ENCODE data around the gene BLID. TPM values are rescaled to one million over a fixed set of nuclear protein-coding genes. Genes with fewer than 3 reads are reported as not detected.

BLID gene
- polyA plus RNA-seq, 1 experiment = 0.16 TPM

DNA sequence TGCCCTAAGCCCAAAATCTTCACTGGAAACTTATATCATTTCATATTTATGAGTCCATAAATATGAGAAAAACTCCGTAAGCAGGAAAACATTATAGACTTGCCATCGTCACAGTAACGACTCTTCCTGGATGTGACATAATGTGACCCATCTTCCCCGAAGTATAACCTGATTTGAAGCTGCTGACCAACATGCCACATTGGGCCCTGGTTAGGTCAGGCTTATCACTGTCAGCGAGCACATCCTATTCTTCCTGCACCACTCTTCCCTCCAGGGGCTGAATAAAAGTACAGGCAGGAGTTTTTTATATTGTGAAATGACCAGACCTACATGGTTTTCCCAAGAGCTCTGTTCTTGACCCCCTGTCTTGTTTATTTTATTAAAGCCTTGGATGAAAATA, 12.1 kb upstream of the BLID start:
- ChIA-PET POLR2A (no interaction called here), CTCF (no interaction called here)

DNA sequence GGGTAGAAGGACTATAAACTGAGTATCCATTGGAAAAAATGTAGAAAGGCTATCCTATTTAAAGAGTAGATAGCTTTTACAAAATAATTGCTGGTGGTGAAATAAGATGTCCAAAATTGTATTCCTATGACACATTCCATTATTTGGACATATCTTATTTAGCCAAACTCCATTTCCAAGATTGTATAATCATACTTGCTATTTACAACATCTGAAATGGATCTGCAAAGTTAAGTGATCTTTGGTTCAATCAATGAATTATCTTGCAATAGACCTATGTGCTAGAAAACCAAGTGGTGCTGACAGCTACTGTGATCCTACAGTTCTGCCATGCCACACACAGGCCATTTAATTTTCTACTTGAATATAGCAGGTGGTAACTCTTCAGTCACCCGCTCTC, 11.0 kb upstream of the BLID start:
- TF ChIP-seq, protein P1, sequence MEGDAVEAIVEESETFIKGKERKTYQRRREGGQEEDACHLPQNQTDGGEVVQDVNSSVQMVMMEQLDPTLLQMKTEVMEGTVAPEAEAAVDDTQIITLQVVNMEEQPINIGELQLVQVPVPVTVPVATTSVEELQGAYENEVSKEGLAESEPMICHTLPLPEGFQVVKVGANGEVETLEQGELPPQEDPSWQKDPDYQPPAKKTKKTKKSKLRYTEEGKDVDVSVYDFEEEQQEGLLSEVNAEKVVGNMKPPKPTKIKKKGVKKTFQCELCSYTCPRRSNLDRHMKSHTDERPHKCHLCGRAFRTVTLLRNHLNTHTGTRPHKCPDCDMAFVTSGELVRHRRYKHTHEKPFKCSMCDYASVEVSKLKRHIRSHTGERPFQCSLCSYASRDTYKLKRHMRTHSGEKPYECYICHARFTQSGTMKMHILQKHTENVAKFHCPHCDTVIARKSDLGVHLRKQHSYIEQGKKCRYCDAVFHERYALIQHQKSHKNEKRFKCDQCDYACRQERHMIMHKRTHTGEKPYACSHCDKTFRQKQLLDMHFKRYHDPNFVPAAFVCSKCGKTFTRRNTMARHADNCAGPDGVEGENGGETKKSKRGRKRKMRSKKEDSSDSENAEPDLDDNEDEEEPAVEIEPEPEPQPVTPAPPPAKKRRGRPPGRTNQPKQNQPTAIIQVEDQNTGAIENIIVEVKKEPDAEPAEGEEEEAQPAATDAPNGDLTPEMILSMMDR (IDR thresholded peaks at IDR 0.05; ENCODE audit: insufficient read depth, low read depth, low read length) = no peak
- ChIA-PET POLR2A (interaction anchor here (1.1 kb wide), 1 partner anchor 55 kb away, joined by 8 read pairs; no protein-coding TSS in a partner anchor), CTCF (interaction anchor here (2.4 kb wide), 1 partner anchor 11 kb away, joined by 10 read pairs; the partner anchor contains the start of gene BLID)
- Histone ChIP-seq H3K27me3 (ENCODE audit: control insufficient read depth, insufficient read depth, low read length) (no peaks in the 10 kb centered on the region), H3K36me3 (ENCODE audit: control insufficient read depth, insufficient read depth, low read length) (no peaks in the 10 kb centered on the region; the same call in 1 of the 2 replicates), H3K4me3 (ENCODE audit: low read depth, low read length) (no peak overlapping the region)
- DNase-seq (ENCODE audit: low read depth) = no peak

More for the DNA sequence above, 12.1 kb upstream of the BLID start:
- DNase-seq (ENCODE audit: low read depth) = no peak
- TF ChIP-seq, protein P1 (IDR thresholded peaks at IDR 0.05; ENCODE audit: insufficient read depth, low read depth, low read length) = no peak
- Histone ChIP-seq H3K36me3 (ENCODE audit: control insufficient read depth, insufficient read depth, low read length) (no peaks in the 10 kb centered on the region; the same call in 1 of the 2 replicates), H3K4me3 (ENCODE audit: low read depth, low read length) (no peak overlapping the region), H3K27me3 (ENCODE audit: control insufficient read depth, insufficient read depth, low read length) (no peaks in the 10 kb centered on the region)

DNA sequence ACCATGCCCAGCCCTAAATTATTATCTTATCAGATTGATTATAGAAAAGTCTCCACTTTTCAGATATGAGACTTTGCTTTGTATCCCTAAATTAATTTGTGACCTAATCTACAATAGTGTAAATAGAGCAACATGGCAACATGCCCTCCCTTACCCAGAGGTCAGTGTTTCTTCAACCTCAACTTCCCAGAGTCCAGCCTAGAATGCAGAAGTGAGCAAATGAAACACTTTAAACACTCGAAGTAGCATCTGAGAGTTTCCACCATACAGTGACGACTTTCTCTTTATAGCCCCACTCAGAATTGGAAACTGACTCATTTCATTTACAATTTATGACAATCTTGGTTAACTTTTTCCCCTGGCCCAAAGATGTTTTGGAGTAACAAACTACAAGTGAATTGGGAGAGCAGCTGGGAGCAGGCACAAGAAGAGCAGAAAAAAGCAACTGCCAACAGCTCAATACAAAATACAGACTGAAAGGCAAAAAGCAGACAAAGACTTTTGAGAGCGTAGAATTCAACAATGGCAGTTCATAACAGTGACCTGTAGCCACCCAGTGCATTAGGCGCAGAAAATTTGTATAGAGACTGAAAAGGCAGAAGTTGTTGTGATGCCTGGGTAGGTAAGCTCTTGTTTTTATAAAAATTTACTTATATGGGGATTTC, 10.1 kb upstream of the BLID start:
- CTCF ChIA-PET = interaction anchor here (0.6 to 2.4 kb wide), 2 partner anchors 10 to 372 kb away, joined by 3 to 10 read pairs; partner anchors contain the start of gene BLID
- POLR2A ChIA-PET = no interaction called here
- H3K36me3 ChIP-seq (ENCODE audit: control insufficient read depth, insufficient read depth, low read length) = no peaks in the 10 kb centered on the region; the same call in 1 of the 2 replicates
- no peak for DNase-seq (ENCODE audit: low read depth)
- TF ChIP-seq, protein P1 (IDR thresholded peaks at IDR 0.05; ENCODE audit: insufficient read depth, low read depth, low read length) = no peak
- no peak overlapping the region for H3K4me3 ChIP-seq (ENCODE audit: low read depth, low read length)
- H3K27me3 ChIP-seq (ENCODE audit: control insufficient read depth, insufficient read depth, low read length) = no peaks in the 10 kb centered on the region

DNA sequence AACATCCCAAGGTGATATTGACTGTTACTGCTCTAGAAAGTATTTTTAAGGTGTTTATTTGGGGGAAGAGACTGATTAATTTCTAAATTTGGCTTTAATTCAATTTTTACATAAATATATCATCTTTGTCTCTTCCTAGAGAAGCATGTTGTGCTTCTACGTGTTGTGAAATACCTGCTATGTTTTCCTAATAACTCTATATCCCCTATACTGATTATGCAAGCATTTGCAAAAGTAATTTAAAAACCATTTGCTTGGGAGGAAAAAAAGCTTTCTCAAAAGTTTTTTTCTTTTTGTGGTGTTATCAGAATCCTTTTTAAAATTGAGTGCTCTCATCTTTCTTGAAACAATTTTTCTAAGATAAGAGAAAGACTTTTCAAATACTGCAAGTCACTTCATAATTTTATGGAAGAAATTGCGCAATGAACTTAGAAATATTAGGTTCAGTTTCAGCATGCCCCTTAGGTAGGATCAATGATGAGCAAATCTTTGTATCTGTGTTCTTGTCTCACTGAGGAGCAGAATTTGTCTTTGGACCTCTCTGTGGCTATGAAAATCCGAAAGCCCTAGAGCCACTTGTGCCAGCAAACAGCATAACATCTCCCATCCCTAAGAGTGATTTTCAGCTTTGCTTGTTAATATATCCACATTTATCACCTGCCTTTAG, 7.4 kb upstream of the BLID start:
- ChIA-PET CTCF (interaction anchor here (1.5 kb wide), 1 partner anchor 15 kb away, joined by 4 read pairs; no protein-coding TSS in a partner anchor), POLR2A (no interaction called here)
- no peaks in the 10 kb centered on the region; the same call in 1 of the 2 replicates for H3K36me3 ChIP-seq (ENCODE audit: control insufficient read depth, insufficient read depth, low read length)
- no peak overlapping the region for H3K4me3 ChIP-seq (ENCODE audit: low read depth, low read length)
- no peak for DNase-seq (ENCODE audit: low read depth)
- no peaks in the 10 kb centered on the region for H3K27me3 ChIP-seq (ENCODE audit: control insufficient read depth, insufficient read depth, low read length)
- TF ChIP-seq, protein P1 (IDR thresholded peaks at IDR 0.05; ENCODE audit: insufficient read depth, low read depth, low read length) = no peak

DNA sequence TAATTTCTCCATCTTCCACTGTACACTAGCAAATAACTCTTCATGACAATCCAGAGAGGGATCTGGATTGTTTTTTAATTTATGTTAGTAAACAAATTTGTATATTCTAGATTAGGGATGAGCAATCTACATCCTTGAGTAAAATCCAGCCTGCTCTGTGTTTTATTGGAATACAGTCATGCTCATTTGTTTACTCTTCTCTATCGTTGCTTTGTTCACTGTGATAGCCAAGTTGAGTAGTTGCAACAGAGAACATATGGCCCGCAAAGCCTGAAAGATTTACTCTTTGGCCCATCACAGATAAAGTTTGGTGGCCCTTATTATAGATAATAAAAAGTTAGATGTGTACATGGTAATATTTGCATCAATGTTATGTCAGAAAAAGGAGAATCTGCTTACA, 6.2 kb upstream of the BLID start:
- POLR2A ChIA-PET = no interaction called here
- no peak for DNase-seq (ENCODE audit: low read depth)
- CTCF ChIA-PET = interaction anchor here (1.5 kb wide), 1 partner anchor 14 kb away, joined by 4 read pairs; no protein-coding TSS in a partner anchor
- Histone ChIP-seq H3K36me3 (ENCODE audit: control insufficient read depth, insufficient read depth, low read length) (no peaks in the 10 kb centered on the region), H3K27me3 (ENCODE audit: control insufficient read depth, insufficient read depth, low read length) (no peaks in the 10 kb centered on the region), H3K4me3 (ENCODE audit: low read depth, low read length) (no peak overlapping the region)
- TF ChIP-seq, protein P1 (IDR thresholded peaks at IDR 0.05; ENCODE audit: insufficient read depth, low read depth, low read length) = no peak

Measured in BJ (cell line).